Liver (tissue), 9 donors: Measurements from ENCODE around the gene ARL5B. TPM values are rescaled to one million over a fixed set of nuclear protein-coding genes. Genes with fewer than 3 reads are reported as not detected.

Experiments used
- DNase-seq: peaks from one replicate; pipeline ENCODE4 v3.0.0-alpha.2; 2017; ENCODE audit warnings: low spot score
- H3K27ac ChIP-seq, 2 donors: one replicate each; pipeline ENCODE4 v1.7.0; 2013; ENCODE audit warnings: inconsistent platforms in 2 of 2, low read length in 2 of 2, control low read depth in 1 of 2, low read depth in 1 of 2, mild to moderate bottlenecking in 1 of 2
- H3K27me3 ChIP-seq, 4 donors: one replicate each; pipeline versions ENCODE4 v1.6.1 to v1.7.0; 2013; ENCODE audit warnings: low read length in 3 of 4, inconsistent platforms in 1 of 4, mild to moderate bottlenecking in 1 of 4, moderate library complexity in 1 of 4; ENCODE audit not compliant: control insufficient read depth in 4 of 4, insufficient read depth in 4 of 4
- H3K36me3 ChIP-seq, 4 donors: one replicate each; pipeline versions ENCODE4 v1.6.1 to v1.7.0; 2013; ENCODE audit warnings: low read length in 3 of 4, mild to moderate bottlenecking in 3 of 4, low read depth in 1 of 4, moderate library complexity in 1 of 4; ENCODE audit not compliant: control insufficient read depth in 4 of 4, insufficient read depth in 3 of 4
- H3K4me1 ChIP-seq, 4 donors: one replicate each; pipeline versions ENCODE4 v1.6.1 to v1.7.0; 2013; ENCODE audit warnings: low read length in 3 of 4, mild to moderate bottlenecking in 3 of 4, moderate library complexity in 1 of 4; ENCODE audit not compliant: control insufficient read depth in 4 of 4, insufficient read depth in 4 of 4
- H3K4me3 ChIP-seq, 3 donors: one replicate each; pipeline versions ENCODE4 v1.6.1 to v1.7.0; 2013; ENCODE audit warnings: low read length in 3 of 3, control low read depth in 1 of 3, low read depth in 1 of 3, mild to moderate bottlenecking in 1 of 3
- H3K9ac ChIP-seq, 2 donors: one replicate each; pipeline ENCODE4 v1.7.0; 2013; ENCODE audit warnings: low read length in 2 of 2, mild to moderate bottlenecking in 2 of 2, moderate library complexity in 2 of 2, control low read depth in 1 of 2, low read depth in 1 of 2
- H3K9me3 ChIP-seq, 4 donors: one replicate each; pipeline versions ENCODE4 v1.6.1 to v1.7.0; 2013; ENCODE audit warnings: low read length in 3 of 4; ENCODE audit not compliant: control insufficient read depth in 4 of 4
- ATF3 ChIP-seq: IDR thresholded peaks from 2 replicates; pipeline ENCODE4 v1.6.1; 2016; ENCODE audit warnings: antibody characterized with exemption
- CTCF ChIP-seq: fragments of 150-350 bp; IDR thresholded peaks from 2 replicates; pipeline ENCODE4 v1.5.1; 2017; ENCODE audit warnings: improper control_type of control experiment, low read depth, low read length; ENCODE audit not compliant: missing input control
- EGR1 ChIP-seq, 2 donors: IDR thresholded peaks; 2 replicates each; pipeline ENCODE4 v1.6.1; 2016 to 2018; ENCODE audit warnings: antibody characterized with exemption in 2 of 2, low read depth in 2 of 2
- FOXA1 ChIP-seq: IDR thresholded peaks from 2 replicates; pipeline ENCODE4 v1.6.1; 2016; ENCODE audit warnings: antibody characterized with exemption
- FOXA2 ChIP-seq: IDR thresholded peaks from 2 replicates; pipeline ENCODE4 v1.6.1; 2016; ENCODE audit warnings: antibody characterized with exemption
- GABPA ChIP-seq, 2 donors: IDR thresholded peaks in 1 of 2; conservative IDR thresholded peaks in 1 of 2; 2 replicates each; pipeline ENCODE4 v1.6.1; 2016; ENCODE audit warnings: antibody characterized with exemption in 2 of 2, mild to moderate bottlenecking in 1 of 2, moderate library complexity in 1 of 2
- HNF4A ChIP-seq, 2 donors: conservative IDR thresholded peaks; 2 replicates each; pipeline ENCODE4 v1.6.1; 2016; ENCODE audit warnings: antibody characterized with exemption in 2 of 2, mild to moderate bottlenecking in 2 of 2
- HNF4G ChIP-seq: IDR thresholded peaks from 2 replicates; pipeline ENCODE4 v1.6.1; 2016; ENCODE audit warnings: antibody characterized with exemption
- JUND ChIP-seq, 2 donors: IDR thresholded peaks; 2 replicates each; pipeline ENCODE4 v1.6.1; 2016; ENCODE audit warnings: antibody characterized with exemption in 2 of 2
- MAX ChIP-seq: IDR thresholded peaks from 2 replicates; pipeline ENCODE4 v1.6.1; 2016; ENCODE audit warnings: antibody characterized with exemption
- NR2F2 ChIP-seq: IDR thresholded peaks from 2 replicates; pipeline ENCODE4 v1.6.1; 2016; ENCODE audit warnings: antibody characterized with exemption
- RAD21 ChIP-seq, 2 donors: IDR thresholded peaks; 2 replicates each; pipeline ENCODE4 v1.6.1; 2016; ENCODE audit warnings: antibody characterized with exemption in 2 of 2, mild to moderate bottlenecking in 2 of 2
- REST ChIP-seq: IDR thresholded peaks from 2 replicates; pipeline ENCODE4 v1.6.1; 2016; ENCODE audit warnings: antibody characterized with exemption, mild to moderate bottlenecking
- RXRA ChIP-seq, 2 donors: IDR thresholded peaks; 2 replicates each; pipeline ENCODE4 v1.6.1; 2017 to 2018; ENCODE audit warnings: antibody characterized with exemption in 2 of 2, mild to moderate bottlenecking in 1 of 2
- SP1 ChIP-seq: IDR thresholded peaks from 2 replicates; pipeline ENCODE4 v1.6.1; 2018; ENCODE audit warnings: antibody characterized with exemption, mild to moderate bottlenecking
- TAF1 ChIP-seq: conservative IDR thresholded peaks from 2 replicates; pipeline ENCODE4 v1.6.1; 2016; ENCODE audit warnings: antibody characterized with exemption, mild to moderate bottlenecking
- YY1 ChIP-seq: IDR thresholded peaks from 2 replicates; pipeline ENCODE4 v1.6.1; 2016; ENCODE audit warnings: antibody characterized with exemption, mild to moderate bottlenecking
- ZBTB33 ChIP-seq: IDR thresholded peaks from 2 replicates; pipeline ENCODE4 v1.6.1; 2016; ENCODE audit warnings: antibody characterized with exemption
- WGBS: extraction: QIAGEN DNeasy Blood & Tissue Kit; methylation state at CpG from one replicate; pipeline ENCODE4 v1.1.7; 2013; 5-methylcytosine and 5-hydroxymethylcytosine counted together
- polyA plus RNA-seq, 2 donors: library from polyadenylated mRNA; stranded (reverse) in 1 of 2; unstranded in 1 of 2; fragments of 200-250 nt in 1 of 2; fragments of >200 nt in 1 of 2; fragmentation: Nextera tagmentation in 1 of 2; extraction: Ambion mirVana in 1 of 2; gene quantifications; one replicate each; pipeline versions ENCODE4 v1.2.1 to v1.2.3, GENCODE V29; 2013 to 2015
- total RNA-seq, 2 donors: library from RNA; depleted of rRNA; stranded (reverse); fragments of >200 nt; gene quantifications; one replicate each; pipeline ENCODE4 v1.2.3, GENCODE V29; 2014
- donor health status: healthy.
- donor health status: healthy.
- donor health status: healthy.
- donor health status: healthy.
- donor health status: healthy.

Gene ARL5B
- total and polyA plus RNA-seq, 4 donors = 5.2 to 19.5 (median 12.3) TPM

- no peak overlapping the region for H3K4me3 ChIP-seq
- peak overlapping the region; percentile 58 to 76 for H3K27ac ChIP-seq
- H3K36me3 ChIP-seq = peaks cover 4 to 38% (median 28%) of the 10 kb centered on the region in 4 donors
- WGBS = 36% methylated on average over 3 of the region's 3 CpGs
- no peaks in the 10 kb centered on the region for H3K27me3 ChIP-seq
- no peaks in the 10 kb centered on the region for H3K9me3 ChIP-seq
- TF ChIP-seq JUND (IDR thresholded peaks at IDR 0.05) (peak; percentile 100), GABPA (IDR thresholded peaks at IDR 0.05 in 1 of 2, conservative IDR thresholded peaks at IDR 0.05 in 1 of 2) (peak; percentile 41 to 83), MAX (peak; percentile 74), HNF4G (no peak), ZBTB33 (peak; percentile 69), FOXA1 (peak; percentile 88), ATF3 (peak; percentile 99), YY1 (peak; percentile 84), RXRA (IDR thresholded peaks at IDR 0.05) (peak; percentile 96), SP1 (peak; percentile 93), EGR1 (IDR thresholded peaks at IDR 0.05; ENCODE audit: low read depth in 2 of 2) (peak in 1 of 2 donors; percentile 54), RAD21 (IDR thresholded peaks at IDR 0.05) (peak; percentile 64 to 67), REST (peak; percentile 63), CTCF (no peak), NR2F2 (peak; percentile 89), TAF1 (peak; percentile 50), HNF4A (conservative IDR thresholded peaks at IDR 0.05) (peak; percentile 78), FOXA2 (peak; percentile 76)
- no peak for DNase-seq
- peak overlapping the region in 1 of 2 donors; percentile 71 for H3K9ac ChIP-seq
- H3K4me1 ChIP-seq = peaks cover 0 to 8% (median 3%) of the 10 kb centered on the region in 4 donors
Observed at GRCh38 chr10:18610517-18610916, 48.7 kb upstream of the ARL5B start.
